22Rv1 (cell line): Measurements from ENCODE around the gene AOAH.

ENCODE experiments used
- H3K27ac ChIP-seq: fragments of 450-650 bp; 2 replicates; pipeline ENCODE4 v1.5.1; 2017
- CTCF ChIP-seq: fragments of 450-650 bp; IDR thresholded peaks from 2 replicates; pipeline ENCODE4 v1.5.1; 2017; ENCODE audit warnings: mild to moderate bottlenecking
- ZFX ChIP-seq: fragments of 450-650 bp; IDR thresholded peaks from 2 replicates; pipeline ENCODE4 v1.6.1; 2017; ENCODE audit warnings: antibody characterized with exemption, borderline replicate concordance

AOAH gene

GRCh38 chr7:36736090-36736898 lies 12.0 kb upstream of the AOAH start:
- TF ChIP-seq ZFX, result no peak
- no peak for TF ChIP-seq CTCF
- H3K27ac ChIP-seq, result no peak overlapping the region

- TF ChIP-seq CTCF (no peak), ZFX (no peak)
- no peak overlapping the region for H3K27ac ChIP-seq
Measured at GRCh38 chr7:36735172-36735571, 10.9 kb upstream of the AOAH start.

GRCh38 chr7:36734731-36735130 lies 10.4 kb upstream of the AOAH start:
- TF ChIP-seq ZFX (no peak), CTCF (no peak)

GRCh38 chr7:36733411-36733810 lies 9.1 kb upstream of the AOAH start:
- H3K27ac ChIP-seq, result no peak overlapping the region
- no peak for TF ChIP-seq ZFX
- no peak for TF ChIP-seq CTCF

More at GRCh38 chr7:36734731-36735130, 10.4 kb upstream of the AOAH start:
- no peak overlapping the region for H3K27ac ChIP-seq

GRCh38 chr7:36732806-36733205 lies 8.5 kb upstream of the AOAH start:
- H3K27ac ChIP-seq, result no peak overlapping the region
- no peak for TF ChIP-seq CTCF
- TF ChIP-seq ZFX, result no peak

GRCh38 chr7:36730046-36730445 lies 5.8 kb upstream of the AOAH start:
- TF ChIP-seq ZFX (no peak), CTCF (no peak)
- H3K27ac ChIP-seq, result no peak overlapping the region

GRCh38 chr7:36728143-36728542 lies 3.8 kb upstream of the AOAH start:
- TF ChIP-seq ZFX, result no peak
- no peak for TF ChIP-seq CTCF

More at GRCh38 chr7:36728143-36728542, 3.8 kb upstream of the AOAH start:
- H3K27ac ChIP-seq, result no peak overlapping the region
